Eye (tissue), 1 donor: ENCODE measurements around the gene HDAC4.
A peak's percentile ranks its signal among the peaks of the same experiment; 100 is the strongest.

Experiments
- DNase-seq: peaks from one replicate; pipeline ENCODE4 v3.0.0-alpha.2; 2015

The HDAC4 gene

DNA sequence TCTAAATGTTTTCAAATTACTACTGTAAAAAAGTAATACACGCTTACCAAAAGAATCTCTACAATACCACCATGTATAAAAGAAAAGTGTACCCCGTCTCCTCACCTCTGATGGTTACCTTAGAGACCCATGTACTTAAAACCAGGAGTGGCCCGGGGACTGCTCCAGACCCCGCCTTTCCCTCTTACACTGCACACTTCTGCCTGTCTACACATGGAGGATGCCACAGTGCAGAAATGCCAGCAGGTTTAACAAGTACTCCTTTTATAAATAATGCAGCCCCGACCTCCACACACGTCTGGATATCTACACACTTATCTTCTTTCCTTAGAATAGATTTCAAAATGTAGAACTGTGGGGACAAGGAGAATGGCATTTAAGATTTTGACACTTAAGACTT lies 5.3 kb downstream of the HDAC4 start:
- no peak for DNase-seq

DNA sequence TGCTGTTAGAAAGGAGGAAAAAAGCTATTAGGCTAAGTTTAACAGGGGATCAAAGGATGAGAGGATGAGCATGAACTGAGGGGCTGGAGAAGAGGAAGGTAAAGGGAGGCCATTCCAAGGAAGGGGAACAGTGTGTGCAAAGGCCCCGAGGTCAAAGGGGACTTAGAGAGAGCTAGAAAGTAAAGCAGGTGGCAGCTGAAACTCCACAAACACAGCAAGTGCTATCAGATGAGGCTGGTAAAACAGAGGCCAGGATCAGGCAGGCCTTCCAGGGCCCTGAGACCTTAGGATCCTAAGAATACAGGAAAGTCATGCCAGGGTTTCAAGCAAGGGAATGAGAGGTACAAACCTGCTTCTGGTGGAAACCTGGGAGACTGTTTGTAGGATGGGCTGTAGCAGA lies 5.8 kb downstream of the HDAC4 start:
- no peak for DNase-seq

DNA sequence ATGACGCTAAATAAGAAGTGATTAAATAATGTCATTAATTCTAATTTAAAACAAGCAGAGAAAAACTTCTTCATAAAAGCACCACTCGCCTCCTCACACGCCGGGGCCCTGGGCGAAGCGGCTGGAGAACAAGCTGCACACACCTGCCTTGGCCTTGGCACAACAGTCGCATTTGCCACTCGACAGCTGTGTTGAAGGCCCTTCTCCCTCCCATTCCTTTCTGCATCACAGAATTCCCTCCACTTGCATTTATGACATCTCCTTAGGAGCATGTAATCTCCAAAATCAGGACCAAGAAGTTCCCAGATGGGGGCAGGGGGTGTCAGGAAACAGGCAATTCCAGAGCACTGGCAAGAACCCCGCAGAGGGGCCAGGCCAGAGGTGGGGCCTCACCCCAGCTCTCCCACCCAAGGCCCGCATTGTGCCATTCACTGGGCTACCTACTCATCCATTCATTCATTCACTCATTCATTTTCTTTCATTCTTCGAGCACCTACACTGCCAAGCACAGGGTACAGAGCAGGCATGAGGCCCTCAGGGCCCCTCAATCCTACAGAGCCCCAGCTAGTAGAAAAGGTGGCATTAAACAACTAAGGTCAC lies 6.4 kb downstream of the HDAC4 start:
- peak; percentile 44 for DNase-seq

DNA sequence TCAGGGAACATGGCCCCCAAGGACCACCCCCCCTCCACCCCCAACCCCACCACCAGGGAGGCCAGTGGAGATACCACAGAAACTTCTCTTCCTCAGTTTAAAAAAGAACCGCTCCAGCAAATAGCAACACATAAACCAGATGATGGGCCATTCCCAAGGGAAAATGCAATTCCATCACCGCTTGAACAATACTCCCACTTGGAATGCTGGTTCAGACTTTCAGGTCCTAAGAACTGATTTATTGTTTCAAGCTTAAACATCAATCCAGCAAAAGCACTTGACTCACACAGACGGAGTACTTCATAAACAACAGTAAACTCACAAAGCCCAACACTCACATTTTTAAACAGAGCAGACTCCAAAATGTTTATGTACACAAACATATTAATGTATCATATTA lies 6.9 kb downstream of the HDAC4 start:
- peak; percentile 48 for DNase-seq

DNA sequence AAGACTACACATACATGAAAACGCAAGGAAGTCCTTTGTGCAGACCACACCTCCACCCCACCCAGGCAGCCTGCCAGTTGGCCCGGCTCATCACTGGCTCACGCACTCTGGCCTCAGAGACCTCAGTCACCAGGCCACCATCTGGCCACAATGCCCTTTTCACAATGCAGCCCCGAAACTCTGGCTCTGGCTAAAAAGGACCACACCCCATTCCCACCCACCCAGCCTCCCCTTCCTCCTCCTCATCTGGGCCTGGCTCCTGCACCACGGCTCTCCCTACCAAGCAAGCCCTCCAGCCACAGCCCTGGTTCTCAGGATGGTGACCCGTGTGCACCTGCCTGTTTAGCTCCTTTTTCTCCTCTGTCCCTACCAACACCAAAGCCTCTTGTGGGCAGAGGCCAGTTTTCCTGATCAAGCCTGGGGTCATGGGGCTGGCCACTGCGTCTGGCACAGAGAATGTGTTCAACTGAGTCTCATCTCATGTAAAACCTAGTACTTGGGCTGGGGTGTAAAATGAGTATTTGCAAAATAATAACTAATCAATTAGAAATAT lies 7.4 kb downstream of the HDAC4 start:
- no peak for DNase-seq

DNA sequence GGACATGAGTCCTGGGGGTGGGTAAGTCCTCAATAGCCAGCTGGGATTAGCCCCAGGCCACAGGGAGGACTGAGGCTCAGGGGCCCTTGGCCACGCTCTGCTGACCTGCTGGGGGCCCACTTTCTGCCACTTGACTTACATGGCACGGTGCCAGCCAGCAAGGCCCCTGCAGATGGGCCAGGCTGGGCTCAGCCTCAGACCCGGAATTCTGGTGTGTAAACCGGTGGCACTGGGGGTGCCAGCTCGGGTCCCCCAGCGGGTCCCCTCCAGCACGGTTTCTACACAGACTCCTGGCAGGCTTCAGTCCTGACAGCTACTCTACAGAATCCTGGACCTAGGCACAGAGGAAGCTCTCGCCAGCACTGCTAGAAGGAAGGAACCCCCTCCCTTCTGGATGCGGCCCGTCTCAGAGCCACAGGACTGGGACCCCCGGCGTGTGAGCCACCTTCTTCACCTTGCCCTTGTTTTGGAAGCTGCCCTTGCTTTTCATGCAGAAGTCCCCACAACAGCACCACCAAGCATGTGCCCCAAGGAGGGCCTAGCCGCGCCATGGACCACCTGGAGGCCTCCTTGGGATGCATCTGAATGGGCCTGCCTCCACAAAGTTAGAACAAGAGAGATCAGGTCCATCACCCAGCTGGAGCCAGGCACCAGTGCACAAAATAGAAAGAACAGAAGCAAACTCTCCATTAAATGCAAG lies 8.0 kb downstream of the HDAC4 start:
- DNase-seq: no peak

DNA sequence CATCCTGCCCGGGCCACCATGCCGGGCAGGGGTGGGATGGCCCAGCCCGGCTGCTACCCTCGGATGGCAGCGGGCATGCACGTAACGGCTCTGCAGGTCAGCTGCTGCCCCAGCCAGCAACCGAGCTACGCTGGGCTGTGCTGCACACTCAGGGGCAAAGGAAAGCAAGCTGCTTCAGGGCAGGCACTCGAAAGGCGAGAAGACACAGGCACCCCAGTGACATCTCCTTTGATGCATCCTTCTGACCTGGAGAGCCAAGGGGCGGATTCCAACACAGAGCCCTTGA lies 8.8 kb downstream of the HDAC4 start:
- no peak for DNase-seq

DNA sequence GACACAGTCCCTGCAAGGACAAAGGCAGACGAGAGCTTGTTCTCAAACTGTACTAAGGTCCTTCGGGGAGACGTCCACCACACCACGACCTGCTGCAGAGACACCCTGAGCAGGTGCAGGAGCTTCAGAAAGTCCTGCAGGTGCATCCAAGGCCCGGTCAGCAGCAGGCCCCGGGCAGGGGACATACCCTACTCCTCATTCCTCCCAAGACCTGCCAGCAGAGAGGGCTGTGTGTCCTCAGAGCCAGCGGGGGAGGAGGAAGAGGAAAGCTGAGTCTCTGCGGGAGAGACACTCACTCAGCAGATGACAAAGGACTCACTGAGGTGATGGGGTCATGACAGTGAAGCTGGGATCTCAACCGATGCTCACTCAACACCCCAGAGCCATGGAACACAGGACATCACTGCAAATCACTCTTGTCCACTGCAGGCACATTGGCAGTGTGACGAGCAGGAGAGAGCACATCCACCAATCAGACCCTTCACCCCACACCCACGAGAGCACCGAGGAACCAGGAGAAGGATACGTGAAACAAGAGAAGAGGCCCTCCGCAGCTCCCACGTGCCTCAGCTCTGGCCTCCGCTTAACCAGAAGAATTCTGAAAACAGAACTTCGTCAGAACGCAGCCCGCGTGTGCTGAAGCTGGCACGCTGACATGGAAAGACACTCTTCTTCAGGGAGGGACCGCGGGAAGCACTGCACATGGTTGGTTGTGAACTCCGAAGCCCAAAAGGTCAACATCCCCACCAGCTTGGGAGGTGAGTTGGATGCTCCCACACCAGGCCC lies 9.3 kb downstream of the HDAC4 start:
- peak; percentile 55 for DNase-seq

DNA sequence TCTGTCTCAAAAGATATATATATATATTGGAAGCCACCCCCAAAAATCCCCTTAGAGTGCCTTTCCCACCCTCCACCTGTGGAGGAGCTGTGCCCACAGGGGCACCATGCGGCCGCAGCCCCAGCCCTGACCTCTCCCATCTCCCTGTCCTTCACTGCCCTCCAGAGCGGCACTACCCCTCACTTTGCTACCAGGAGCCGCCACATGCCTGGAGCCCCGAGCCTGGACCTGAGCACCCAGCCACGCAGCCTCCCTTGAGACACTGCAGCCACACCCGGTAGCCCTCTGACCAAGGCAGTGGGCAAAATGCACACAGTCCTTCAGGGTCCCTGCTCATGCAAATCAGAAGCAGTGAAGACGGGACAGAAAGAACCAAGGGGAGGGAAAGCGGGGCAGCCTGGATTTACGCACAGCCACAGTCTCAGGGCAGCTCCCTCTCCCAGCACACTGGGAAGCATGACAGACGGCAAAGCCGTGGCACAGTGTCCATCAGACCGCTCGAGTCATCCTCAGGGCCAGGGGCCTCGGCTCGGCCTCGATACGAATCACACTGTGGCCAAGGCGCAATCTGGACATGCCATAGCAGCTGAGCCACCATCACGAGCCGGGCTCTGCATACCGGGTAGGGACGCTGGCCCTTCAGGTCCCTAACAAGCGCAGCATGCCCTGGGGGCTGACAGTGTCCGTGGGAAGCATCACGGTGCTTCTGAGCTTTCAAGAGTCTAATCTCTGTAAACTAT lies 10.1 kb downstream of the HDAC4 start:
- no peak for DNase-seq

DNA sequence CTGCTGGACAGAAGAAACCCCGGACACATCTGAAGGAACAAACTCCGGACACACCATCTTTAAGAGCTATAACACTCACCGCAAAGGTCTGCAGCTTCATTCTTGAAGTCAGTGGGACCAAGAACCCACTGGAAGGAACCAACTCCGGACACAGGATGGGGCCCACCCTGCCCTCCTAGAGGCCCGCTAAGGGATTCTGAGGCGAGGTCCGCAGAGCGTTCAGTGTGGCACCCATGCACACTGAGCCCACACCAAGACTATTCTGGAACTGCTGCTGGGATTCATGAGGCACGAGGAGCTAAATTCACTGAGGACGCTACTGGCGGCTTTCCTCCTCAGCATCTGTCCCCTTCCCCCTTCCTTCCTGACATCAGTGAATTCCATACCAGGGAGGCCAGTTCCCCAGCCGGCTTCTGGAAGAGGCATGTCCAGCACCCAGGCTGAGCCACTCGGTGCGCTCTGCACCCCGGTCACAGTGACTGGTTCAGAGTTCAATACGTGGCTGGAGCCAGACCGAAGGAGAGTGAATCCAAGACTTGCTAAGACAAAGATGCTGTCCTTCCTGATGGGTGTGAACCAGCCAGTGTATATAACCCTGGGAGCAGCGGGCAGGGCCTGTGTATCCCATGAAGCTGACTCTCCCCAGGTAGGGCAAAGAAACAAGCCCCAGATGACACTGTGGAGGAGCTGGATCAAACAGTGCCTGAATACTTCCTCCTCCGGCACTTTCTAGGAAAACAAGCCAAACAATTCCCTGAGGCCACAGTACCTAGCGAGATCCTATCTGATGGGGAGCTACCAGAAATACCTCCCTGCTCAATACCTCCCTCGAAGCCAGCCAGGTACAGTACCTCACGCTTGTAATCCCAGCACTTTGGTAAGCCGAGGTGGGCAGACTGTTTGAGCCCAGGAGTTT lies 11.1 kb downstream of the HDAC4 start:
- DNase-seq: no peak

DNA sequence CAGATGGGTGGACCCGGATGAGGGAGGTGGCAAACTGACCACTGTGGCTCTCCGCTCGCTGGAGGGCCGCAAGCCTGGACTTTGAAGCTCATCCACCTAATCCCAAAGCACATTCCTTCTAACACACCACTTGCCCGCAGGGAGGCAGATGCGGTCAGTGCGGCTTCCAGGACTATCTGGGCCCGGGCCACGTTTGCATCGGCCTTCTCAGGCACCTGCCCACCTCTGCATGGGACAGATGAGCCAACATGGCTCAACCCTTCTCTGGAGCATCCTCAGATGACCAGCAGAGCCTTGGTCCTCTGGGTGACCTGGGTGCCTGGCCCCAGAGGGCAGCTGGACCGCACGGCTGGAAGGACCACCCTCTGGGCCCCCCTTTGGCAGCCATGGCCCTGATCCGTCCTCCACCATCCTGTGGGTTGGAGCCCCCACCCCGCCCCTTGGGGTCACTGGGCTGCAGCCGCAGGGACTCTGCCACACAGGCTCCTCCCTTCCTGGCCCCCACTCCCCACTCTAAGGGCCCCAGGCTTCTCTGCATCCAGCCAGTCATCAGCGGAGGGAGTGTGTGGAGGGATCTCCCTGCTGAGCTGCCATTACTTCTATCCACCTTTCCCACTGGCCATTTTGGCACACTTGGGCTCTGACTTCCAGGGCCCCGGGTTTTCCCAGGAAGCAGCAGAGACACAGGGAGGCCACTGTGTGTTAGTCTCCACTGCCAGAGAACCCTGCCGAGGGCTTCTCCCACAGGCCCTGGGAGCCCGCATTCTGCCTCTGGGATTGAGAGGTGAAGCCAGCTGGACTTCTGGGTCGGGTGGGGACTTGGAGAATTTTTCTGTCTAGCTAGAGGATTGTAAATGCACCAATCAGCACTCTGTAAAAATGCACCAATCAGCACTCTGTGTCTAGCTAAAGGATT lies 12.3 kb downstream of the HDAC4 start:
- no peak for DNase-seq

DNA sequence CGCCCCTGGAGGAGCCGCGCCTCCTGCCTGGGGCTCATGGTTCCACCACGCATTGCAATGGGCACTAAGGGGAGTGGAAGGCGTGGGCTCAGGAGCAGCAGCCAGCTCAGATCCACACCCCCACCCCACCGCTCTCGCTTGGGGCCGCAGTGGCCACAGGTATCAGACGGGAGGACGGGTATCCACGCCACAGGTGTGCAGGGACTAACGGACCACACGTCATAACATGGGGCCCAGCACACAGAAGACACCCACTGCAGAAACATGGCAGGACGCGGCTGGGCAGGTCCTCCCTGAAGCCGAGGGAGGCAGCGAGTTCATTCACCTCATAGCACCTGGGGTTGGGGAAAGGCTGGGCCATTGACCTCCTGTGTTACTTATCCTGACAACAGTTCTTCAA lies 13.0 kb downstream of the HDAC4 start:
- DNase-seq: no peak

DNA sequence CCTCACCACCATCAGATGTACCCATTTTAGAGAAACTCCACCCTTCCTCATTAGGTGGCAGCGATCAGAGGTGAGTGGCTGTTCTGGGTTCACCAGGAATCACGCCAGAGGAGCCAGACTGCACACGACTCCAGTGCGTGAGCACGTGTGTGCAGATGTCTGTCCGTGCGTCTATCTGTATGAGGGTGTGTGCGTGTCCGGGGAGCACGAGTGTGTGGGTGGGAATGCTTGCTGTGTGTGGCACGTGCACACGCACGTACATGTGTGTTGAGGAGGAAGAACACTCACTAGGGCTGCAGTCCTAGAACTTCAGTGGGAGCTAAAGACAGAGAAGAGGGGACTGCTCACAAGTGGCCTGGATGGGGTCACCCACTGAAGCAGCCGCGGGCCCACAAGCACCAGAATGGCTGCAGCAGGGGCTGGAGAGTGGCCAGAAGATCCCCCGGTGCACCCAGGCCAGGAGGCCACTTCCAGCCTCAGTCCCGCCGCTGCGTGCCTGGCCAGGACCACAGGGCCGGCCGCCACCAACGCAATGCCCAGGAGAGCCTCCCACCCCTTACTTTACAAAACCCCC lies 13.9 kb downstream of the HDAC4 start:
- DNase-seq: no peak

DNA sequence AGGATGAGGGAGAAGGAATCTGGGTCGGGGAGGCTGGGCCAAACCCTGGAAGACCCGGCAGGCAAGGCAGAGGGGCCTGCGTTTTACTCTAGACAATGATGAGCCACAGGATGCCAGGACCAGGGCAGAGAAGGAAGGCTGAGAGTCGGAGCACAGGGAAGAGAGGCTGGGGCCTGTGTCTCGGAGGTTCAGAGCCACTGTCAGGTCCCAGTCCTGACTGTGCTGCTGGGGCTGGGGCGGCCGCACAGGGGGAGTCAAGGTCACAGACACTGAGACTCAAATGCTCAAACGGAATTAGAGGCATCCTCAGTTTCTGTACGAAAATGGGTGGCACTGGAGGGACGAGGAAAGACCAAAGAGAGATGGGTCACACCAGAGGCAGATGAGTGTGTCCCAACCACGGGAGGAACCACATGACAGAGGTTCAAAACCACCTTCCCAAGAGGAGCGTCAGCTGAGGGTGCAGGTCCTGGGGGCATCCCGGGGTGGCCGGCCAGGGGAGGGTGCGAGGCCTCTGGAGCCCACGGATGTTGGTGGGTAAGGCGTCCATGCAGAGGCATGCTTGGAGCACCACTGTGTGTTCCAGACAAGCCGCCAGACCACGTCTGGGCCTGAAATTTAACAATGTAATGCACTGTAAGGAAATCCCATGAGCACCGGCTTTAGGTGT lies 14.7 kb downstream of the HDAC4 start:
- no peak for DNase-seq

DNA sequence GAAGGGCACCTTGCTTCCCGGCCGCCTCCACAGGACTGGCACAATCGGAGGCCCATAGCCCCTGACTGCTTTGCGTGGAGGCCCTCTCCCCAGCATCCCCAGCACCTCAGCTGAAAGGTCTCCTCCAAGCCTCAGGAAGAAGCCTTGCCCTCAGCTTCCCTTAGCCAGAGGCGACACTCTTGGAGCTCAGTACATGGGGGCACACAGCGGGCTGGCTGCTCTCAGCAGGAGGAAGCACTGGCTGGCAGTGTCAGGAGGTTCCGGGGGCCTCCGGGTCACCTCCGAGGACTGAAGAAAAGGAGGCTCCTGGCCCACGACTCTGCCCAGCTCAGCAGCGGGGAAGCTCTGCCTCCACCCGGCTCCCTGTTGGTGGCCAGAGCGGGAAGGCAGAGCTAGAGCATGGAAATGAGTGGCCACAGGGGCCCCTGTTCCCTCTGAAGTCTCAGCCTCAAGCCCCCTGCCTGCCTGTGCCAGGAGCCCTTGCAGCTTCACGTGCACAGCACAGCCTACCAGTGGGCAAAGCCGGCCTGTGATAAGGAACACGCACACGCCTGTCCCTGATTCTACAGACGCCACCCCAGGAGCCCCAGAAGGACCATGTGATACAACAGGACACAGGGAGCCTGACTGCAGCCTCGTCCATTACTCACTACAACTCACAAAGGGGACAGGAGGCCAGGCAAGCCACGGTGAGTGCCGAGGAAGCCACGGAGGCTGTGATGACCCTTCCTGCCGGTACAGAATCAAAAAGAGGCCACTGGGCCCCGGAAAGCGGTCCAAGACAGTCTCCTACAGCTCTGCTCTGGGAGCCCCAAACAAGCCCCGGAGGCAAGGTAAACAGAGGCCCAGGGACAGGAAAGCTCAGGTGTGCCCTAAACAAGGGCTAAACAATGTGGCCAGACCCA lies 15.5 kb downstream of the HDAC4 start:
- no peak for DNase-seq

DNA sequence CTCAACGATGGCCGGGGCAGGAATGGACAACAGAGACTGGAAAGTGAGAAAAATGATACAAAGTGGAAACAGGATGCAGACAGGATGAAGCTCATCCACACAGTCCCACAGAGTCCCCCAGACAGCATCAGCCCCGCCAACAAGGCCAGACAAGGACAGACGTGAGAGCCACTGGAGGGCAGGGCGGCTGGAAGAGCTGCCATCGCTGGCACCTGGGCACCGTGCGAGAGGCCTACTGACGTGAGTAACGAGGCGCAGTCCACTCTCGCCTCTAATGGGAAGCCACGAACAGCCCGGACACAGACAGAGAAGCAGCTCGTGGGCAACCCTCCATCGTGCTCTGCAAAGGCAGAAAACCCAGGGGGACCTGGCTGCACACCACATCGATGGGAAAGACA lies 17.1 kb downstream of the HDAC4 start:
- no peak for DNase-seq

DNA sequence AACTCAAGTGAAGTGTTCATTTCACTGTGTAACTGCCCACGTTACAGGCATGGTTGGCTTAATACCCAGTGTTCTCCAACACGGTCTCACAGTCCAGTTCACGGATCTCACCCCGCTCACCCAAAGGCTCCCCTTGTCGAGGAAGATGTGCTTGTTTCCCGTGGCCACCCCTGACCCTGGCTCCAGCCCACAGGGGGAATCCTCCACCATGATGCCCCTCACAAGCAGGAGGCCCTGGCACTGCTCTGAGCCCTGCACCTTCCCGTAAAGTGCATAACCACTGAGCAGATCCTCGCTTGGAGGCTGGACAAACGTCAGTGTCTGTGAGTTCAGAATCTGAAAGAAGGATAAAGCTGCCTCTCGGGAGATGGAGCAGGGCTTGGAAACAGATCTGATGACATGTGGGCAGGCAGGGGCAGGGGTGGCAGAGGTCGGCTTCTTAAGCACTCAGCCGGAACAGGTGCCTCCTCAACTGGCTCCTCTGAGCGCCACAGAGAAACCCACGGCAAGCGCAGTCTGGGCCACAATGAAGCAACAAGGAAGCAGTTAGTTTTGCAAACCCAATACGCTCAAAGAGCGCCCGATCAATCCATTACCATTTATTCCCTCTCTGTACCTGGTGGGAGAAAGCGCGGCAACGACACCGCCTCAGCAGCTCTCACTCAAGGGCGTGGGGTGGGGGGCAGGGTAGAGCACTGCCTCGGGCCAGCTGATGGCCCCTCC lies 17.6 kb downstream of the HDAC4 start:
- DNase-seq: no peak

DNA sequence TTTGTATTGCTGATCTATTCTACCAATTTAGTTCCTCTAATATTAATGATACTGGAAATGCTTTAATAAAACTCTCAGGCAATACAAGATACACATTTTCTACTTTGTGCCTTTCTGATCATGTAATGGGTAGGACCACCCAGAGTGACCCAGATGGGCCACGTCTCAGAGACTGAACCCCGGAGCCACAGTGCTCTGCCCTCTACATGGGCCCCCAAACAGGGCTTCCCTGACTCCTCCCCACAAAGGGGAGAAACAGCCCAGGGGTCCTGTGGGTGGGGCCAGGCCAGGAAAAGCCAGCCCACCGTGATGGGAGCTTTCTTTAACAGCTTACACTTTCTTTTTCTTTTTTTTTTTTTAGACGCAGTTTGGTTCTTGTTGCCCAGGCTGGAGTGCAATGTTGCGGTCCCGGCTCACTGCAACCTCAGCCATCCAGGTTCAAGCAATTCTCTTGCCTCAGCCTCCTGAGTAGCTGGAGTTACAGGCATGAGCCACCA lies 18.4 kb downstream of the HDAC4 start:
- no peak for DNase-seq
